ENCODE measurements around the gene SUDS3. TPM values are rescaled to one million over a fixed set of nuclear protein-coding genes. Genes with fewer than 3 reads are reported as not detected.

SUDS3 gene
- total RNA-seq, 8 experiments from 2014 or later: 20.3 to 43.0 (median 30.2) TPM

DNA sequence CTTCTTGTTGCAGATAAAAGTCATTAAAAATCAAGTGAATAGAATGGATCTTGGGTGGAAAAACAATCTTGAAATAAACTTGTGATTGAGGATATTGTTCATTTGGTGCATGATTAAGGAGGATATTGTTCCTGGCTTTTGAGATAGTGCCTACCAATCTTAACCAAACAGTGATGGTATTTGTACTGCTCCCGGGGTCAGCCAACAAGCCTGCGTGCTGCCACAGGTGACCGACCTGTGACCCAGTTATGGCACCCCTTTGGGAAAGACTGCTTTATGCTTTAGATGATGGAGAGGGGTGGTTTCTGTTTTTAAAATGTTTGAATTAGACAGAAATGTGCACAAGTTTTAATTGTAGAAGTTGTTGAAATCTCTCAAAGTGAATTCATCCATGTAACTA, 41.6 kb downstream of the SUDS3 start:
- no peak for ATAC-seq (replicated peaks in 6 of 8)
- WGBS, 10 experiments: 92 to 100% (median 100%) methylated on average over 1 to 2 of the region's 3 CpGs; no CpG with 5 or more reads in 6 of the 10 experiments
- H3K4me3 ChIP-seq: no peak overlapping the region
- no peak overlapping the region for H3K27ac ChIP-seq
- in situ Hi-C loops (cut with MboI; ENCODE audit: low pct_unique_long_range_greater_than_20kb in 2 of 9, low sequenced_read_pairs in 9 of 9, unreplicated experiment in 9 of 9): loop anchor here in 4 of 9 experiments (25.0 kb wide), 4 partner anchors 569 to 1244 kb away; partner anchors contain the start of genes PRKAB1 (in 1 of the 4) and SRRM4 (in 1 of the 4)
- H3K4me1 ChIP-seq (replicated peaks in 1 of 2): peaks cover 0 to 16% of the 10 kb centered on the region in 2 donors

DNA sequence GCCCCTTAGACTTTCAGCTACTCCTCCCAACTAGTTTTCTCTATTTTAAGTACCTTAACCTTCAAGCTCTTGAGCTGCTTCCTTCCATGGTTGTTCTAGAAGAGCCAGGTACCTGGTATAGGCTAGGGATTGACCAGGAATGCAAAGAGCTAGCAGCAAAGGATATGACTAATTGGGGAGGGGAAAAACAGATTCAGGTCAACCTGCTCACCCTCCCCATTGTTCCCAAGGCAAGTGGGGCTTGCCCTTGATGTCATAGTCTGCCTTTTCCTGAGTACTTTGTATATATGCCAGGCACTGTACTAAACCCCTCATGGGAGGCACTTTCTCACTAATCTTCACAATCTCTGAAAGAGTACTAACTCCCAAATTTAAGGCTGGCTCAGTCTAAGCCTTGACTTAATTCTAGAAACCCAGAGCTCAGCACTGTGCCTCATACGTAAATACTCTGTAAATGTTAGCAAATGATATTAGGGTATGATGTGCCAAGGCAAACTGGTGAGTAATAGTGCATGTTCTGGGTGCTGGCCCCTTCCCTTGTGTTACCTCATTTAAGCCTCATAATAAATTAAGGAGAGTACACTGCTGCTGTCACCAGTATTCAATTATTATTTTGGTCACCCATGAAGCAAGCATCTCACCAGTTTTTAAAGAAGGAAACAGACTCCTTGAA, 42.2 kb downstream of the SUDS3 start:
- 17 to 100% (median 80%) methylated on average over 1 of the region's 1 CpG; no CpG with 5 or more reads in 3 of the 10 experiments for WGBS, 10 experiments
- peak in 1 of 8 experiments; percentile 39 for ATAC-seq (replicated peaks in 6 of 8)
- in situ Hi-C loops (cut with MboI; ENCODE audit: low pct_unique_long_range_greater_than_20kb in 2 of 9, low sequenced_read_pairs in 9 of 9, unreplicated experiment in 9 of 9): loop anchor here in 4 of 9 experiments (25.0 kb wide), 4 partner anchors 569 to 1244 kb away; partner anchors contain the start of genes PRKAB1 (in 1 of the 4) and SRRM4 (in 1 of the 4)
- Histone ChIP-seq H3K27ac (no peak overlapping the region), H3K4me1 (replicated peaks in 1 of 2) (peaks cover 0 to 16% of the 10 kb centered on the region in 2 donors), H3K4me3 (no peak overlapping the region)

DNA sequence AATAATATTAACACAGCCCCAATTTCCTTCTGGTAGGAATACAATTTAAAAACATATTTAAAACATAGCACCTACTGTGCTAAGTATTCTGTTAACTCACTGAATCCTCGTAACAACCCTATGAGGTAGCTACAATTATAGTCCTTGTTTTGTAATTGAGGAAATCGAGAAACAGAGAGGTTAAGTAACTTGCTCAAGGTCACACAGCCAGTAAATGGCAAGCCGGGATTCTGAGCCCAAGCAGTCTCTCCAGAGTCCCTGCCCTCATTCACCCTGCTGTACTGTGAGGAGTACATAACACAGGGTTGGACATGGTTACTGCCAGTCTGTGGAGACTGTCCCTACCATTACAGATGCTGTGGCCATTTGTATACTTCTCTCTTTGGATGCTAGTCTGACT, 44.3 kb downstream of the SUDS3 start:
- Histone ChIP-seq H3K4me3 (no peak overlapping the region), H3K4me1 (replicated peaks in 1 of 2) (no peaks in the 10 kb centered on the region), H3K27ac (no peak overlapping the region)
- in situ Hi-C loops (cut with MboI; ENCODE audit: low pct_unique_long_range_greater_than_20kb in 2 of 9, low sequenced_read_pairs in 9 of 9, unreplicated experiment in 9 of 9): loop anchor here in 4 of 9 experiments (25.0 kb wide), 4 partner anchors 567 to 1242 kb away; partner anchors contain the start of genes PRKAB1 (in 1 of the 4) and SRRM4 (in 1 of the 4)
- ATAC-seq (replicated peaks in 6 of 8): no peak
- 60 to 100% (median 94%) methylated on average over 1 to 3 of the region's 3 CpGs; no CpG with 5 or more reads in 1 of the 10 experiments for WGBS, 10 experiments

DNA sequence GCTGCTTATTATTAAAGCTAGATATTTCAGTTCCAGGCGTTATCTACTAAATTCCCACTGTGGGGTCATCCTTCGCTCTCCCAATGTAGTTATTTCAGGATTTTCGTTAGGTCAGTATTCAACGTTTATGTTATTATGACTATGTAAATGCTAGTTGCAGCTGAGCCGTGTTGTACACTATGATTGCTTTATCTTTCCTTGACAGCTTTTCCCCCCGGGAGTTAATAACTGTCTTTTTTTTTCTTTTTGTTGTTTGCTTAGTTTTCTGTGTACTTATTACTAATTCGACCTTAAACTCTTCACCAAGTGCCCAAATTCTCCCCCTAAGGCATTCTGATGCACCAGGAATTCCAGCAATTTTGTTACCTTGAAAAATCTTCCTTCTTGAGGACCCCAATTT, 48.5 kb downstream of the SUDS3 start:
- in situ Hi-C loops (cut with MboI; ENCODE audit: low pct_unique_long_range_greater_than_20kb in 2 of 9, low sequenced_read_pairs in 9 of 9, unreplicated experiment in 9 of 9): loop anchor here in 4 of 9 experiments (25.0 kb wide), 4 partner anchors 562 to 1237 kb away; partner anchors contain the start of genes PRKAB1 (in 1 of the 4) and SRRM4 (in 1 of the 4)
- ATAC-seq (replicated peaks in 6 of 8): no peak
- no peak overlapping the region for H3K27ac ChIP-seq
- H3K4me3 ChIP-seq: no peak overlapping the region
- H3K4me1 ChIP-seq (replicated peaks in 1 of 2): no peaks in the 10 kb centered on the region
- WGBS, 10 experiments: 50 to 92% (median 74%) methylated on average over 1 to 7 of the region's 7 CpGs

- in situ Hi-C loops (cut with MboI; ENCODE audit: low pct_unique_long_range_greater_than_20kb in 2 of 9, low sequenced_read_pairs in 9 of 9, unreplicated experiment in 9 of 9): no loop called here
- H3K4me3 ChIP-seq: no peak overlapping the region
- 1 to 95% (median 80%) methylated on average over 1 to 4 of the region's 4 CpGs for whole genome bisulfite sequencing, 10 experiments
- peak in 3 of 8 experiments; percentile 12 to 63 (median 40) for ATAC-seq (replicated peaks in 6 of 8)
- H3K4me1 ChIP-seq (replicated peaks in 1 of 2): no peaks in the 10 kb centered on the region
- H3K27ac ChIP-seq: no peak overlapping the region
Measured at GRCh38 chr12:118425364-118425763, 49.0 kb downstream of the SUDS3 start.

- 0 to 72% (median 36%) methylated on average over 1 to 3 of the region's 3 CpGs; no CpG with 5 or more reads in 1 of the 10 experiments for WGBS, 10 experiments
- Histone ChIP-seq H3K4me1 (replicated peaks in 1 of 2) (no peaks in the 10 kb centered on the region), H3K27ac (no peak overlapping the region), H3K4me3 (no peak overlapping the region)
- in situ Hi-C loops (cut with MboI; ENCODE audit: low pct_unique_long_range_greater_than_20kb in 2 of 9, low sequenced_read_pairs in 9 of 9, unreplicated experiment in 9 of 9): no loop called here
- ATAC-seq (replicated peaks in 6 of 8): peak in 3 of 8 experiments; percentile 27 to 92 (median 52)
Measured at GRCh38 chr12:118427819-118428218, 51.5 kb downstream of the SUDS3 start.

- Histone ChIP-seq H3K4me1 (replicated peaks in 1 of 2) (no peaks in the 10 kb centered on the region), H3K27ac (no peak overlapping the region), H3K4me3 (no peak overlapping the region)
- in situ Hi-C loops (cut with MboI; ENCODE audit: low pct_unique_long_range_greater_than_20kb in 2 of 9, low sequenced_read_pairs in 9 of 9, unreplicated experiment in 9 of 9): no loop called here
- no peak for ATAC-seq (replicated peaks in 6 of 8)
- WGBS, 10 experiments: 33 to 100% (median 86%) methylated on average over 1 to 3 of the region's 3 CpGs
Measured at GRCh38 chr12:118428643-118429042, 52.3 kb downstream of the SUDS3 start.

DNA sequence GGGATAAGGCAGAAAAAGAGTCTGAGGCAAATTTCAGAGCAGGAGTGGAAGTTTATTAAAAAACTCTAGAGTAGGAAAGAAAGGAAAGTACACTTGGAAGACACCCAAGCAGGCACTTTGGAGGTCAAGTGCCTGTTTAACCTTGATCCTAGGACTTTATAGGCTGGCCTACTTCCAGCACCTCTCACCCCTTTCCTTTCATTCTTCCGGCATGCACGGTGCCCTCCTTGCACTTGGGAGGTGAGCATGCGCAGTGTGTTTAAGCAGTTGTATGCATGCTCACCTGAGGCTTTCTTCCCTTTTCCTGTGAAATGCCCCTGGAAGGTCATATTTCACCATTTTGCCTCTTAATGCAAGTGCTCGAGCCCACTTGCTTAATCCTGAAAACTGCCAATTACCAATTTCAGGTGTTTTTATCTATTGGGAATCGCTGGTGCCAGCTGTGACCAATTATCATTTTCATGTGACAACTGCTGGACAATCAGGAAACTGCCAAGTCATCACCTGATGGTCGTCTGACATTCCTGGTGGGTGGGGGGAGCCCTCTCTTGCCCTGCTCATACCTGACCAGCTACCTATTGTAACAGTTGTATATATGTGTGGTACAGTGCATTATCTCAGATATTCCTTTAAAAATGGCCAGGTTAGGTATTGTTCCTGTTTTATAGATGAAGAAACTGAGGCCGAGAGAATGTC, 53.5 kb downstream of the SUDS3 start:
- no peaks in the 10 kb centered on the region for H3K4me1 ChIP-seq (replicated peaks in 1 of 2)
- no peak overlapping the region for H3K4me3 ChIP-seq
- in situ Hi-C loops (cut with MboI; ENCODE audit: low pct_unique_long_range_greater_than_20kb in 2 of 9, low sequenced_read_pairs in 9 of 9, unreplicated experiment in 9 of 9): no loop called here
- ATAC-seq (replicated peaks in 6 of 8): no peak
- WGBS, 10 experiments: 47 to 100% (median 83%) methylated on average over 1 to 7 of the region's 7 CpGs; no CpG with 5 or more reads in 1 of the 10 experiments
- H3K27ac ChIP-seq: no peak overlapping the region

- in situ Hi-C loops (cut with MboI; ENCODE audit: low pct_unique_long_range_greater_than_20kb in 2 of 9, low sequenced_read_pairs in 9 of 9, unreplicated experiment in 9 of 9): no loop called here
- no peak for ATAC-seq (replicated peaks in 6 of 8)
- H3K4me1 ChIP-seq (replicated peaks in 1 of 2): no peaks in the 10 kb centered on the region
- no peak overlapping the region for H3K27ac ChIP-seq
- 64 to 100% (median 90%) methylated on average over 1 to 4 of the region's 4 CpGs; no CpG with 5 or more reads in 2 of the 10 experiments for WGBS, 10 experiments
- H3K4me3 ChIP-seq: no peak overlapping the region
Measured at GRCh38 chr12:118430516-118430915, 54.2 kb downstream of the SUDS3 start.

- in situ Hi-C loops (cut with MboI; ENCODE audit: low pct_unique_long_range_greater_than_20kb in 2 of 9, low sequenced_read_pairs in 9 of 9, unreplicated experiment in 9 of 9): no loop called here
- Histone ChIP-seq H3K4me1 (replicated peaks in 1 of 2) (no peaks in the 10 kb centered on the region), H3K27ac (no peak overlapping the region), H3K4me3 (no peak overlapping the region)
- no peak for ATAC-seq (replicated peaks in 6 of 8)
- 10 to 93% (median 71%) methylated on average over 1 to 4 of the region's 5 CpGs; no CpG with 5 or more reads in 1 of the 10 experiments for WGBS, 10 experiments
Measured at GRCh38 chr12:118432812-118433545, 56.6 kb downstream of the SUDS3 start.

- no peak overlapping the region for H3K27ac ChIP-seq
- ATAC-seq (replicated peaks in 6 of 8): peak in 5 of 8 experiments; percentile 17 to 73 (median 40)
- no peak overlapping the region for H3K4me3 ChIP-seq
- H3K4me1 ChIP-seq (replicated peaks in 1 of 2): no peaks in the 10 kb centered on the region
- 33 to 87% (median 67%) methylated on average over 1 to 7 of the region's 10 CpGs; no CpG with 5 or more reads in 1 of the 10 experiments for WGBS, 10 experiments
- in situ Hi-C loops (cut with MboI; ENCODE audit: low pct_unique_long_range_greater_than_20kb in 2 of 9, low sequenced_read_pairs in 9 of 9, unreplicated experiment in 9 of 9): no loop called here
Measured at GRCh38 chr12:118436002-118436730, 59.8 kb downstream of the SUDS3 start.

GRCh38 chr12:118436986-118437385, 60.6 kb downstream of the SUDS3 start:
- in situ Hi-C loops (cut with MboI; ENCODE audit: low pct_unique_long_range_greater_than_20kb in 2 of 9, low sequenced_read_pairs in 9 of 9, unreplicated experiment in 9 of 9): no loop called here
- Histone ChIP-seq H3K4me1 (replicated peaks in 1 of 2) (no peaks in the 10 kb centered on the region), H3K27ac (no peak overlapping the region), H3K4me3 (no peak overlapping the region)
- WGBS, 10 experiments: 0 to 100% (median 72%) methylated on average over 1 to 2 of the region's 2 CpGs; no CpG with 5 or more reads in 2 of the 10 experiments
- no peak for ATAC-seq (replicated peaks in 6 of 8)

Data from motor neuron (in vitro differentiated cells).